A172 (cell line): ENCODE measurements around the gene SLCO3A1. TPM values are rescaled to one million over a fixed set of nuclear protein-coding genes. Genes with fewer than 3 reads are reported as not detected.
"Not testable (repeated sequence)": the region's sequence is repeated elsewhere in the genome, so short reads cannot be mapped to it uniquely, and the experiment has no call there.

Experiments used
- DNase-seq: peaks from one replicate; pipeline ENCODE4 v3.0.0-alpha.2; 2015; ENCODE audit warnings: low spot score
- total RNA-seq: library from RNA; depleted of rRNA; stranded (reverse); fragments of >200 nt; shearing (Covaris generic); gene quantifications from 2 replicates; pipeline ENCODE4 v1.2.3, GENCODE V29; 2014

Gene SLCO3A1
- total RNA-seq, 1 experiment from 2014 or later, result 4.0 TPM

DNA sequence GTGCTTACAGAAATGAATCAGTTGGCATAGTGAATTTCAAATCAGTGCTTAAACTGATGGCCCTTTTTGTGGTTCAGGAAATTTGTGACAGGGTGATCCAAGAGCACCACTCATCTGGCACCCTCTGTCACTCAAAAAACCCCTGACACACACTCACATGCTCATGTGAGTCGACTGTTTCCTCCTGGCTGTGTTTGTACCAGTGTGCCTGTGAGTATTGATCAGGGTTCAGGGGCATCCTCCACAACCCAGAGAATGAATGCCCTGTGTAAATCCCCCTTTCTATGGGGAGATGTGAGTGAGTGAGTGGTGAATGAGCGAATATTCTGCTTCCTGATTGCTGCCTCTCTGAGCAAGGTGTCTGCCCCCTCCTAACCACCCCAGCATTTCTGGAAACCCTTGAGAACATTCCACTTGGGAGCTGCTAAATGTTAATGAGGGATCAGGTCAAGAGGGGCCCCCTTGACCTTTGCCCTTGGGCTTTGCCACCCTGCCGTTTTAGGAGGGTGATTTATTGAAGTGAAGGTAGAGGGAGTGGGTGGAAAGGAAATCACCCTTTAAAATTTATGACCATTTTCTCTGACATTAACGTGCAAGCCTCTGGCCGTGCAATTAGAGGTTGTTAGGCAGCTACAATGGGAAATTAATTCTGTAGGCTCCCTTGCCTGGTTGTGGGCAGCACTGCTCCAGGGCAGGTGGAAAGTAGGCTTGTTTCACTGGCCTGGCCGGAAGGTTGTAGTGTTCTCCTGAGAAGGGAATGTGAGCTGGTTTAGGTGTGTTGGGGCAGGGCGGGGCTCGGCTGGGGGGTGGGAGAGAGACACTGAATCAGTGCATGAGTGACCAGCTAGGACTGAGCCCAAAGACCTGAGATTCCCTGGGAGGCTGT, 87.2 kb downstream of the SLCO3A1 start:
- no peak for DNase-seq

DNA sequence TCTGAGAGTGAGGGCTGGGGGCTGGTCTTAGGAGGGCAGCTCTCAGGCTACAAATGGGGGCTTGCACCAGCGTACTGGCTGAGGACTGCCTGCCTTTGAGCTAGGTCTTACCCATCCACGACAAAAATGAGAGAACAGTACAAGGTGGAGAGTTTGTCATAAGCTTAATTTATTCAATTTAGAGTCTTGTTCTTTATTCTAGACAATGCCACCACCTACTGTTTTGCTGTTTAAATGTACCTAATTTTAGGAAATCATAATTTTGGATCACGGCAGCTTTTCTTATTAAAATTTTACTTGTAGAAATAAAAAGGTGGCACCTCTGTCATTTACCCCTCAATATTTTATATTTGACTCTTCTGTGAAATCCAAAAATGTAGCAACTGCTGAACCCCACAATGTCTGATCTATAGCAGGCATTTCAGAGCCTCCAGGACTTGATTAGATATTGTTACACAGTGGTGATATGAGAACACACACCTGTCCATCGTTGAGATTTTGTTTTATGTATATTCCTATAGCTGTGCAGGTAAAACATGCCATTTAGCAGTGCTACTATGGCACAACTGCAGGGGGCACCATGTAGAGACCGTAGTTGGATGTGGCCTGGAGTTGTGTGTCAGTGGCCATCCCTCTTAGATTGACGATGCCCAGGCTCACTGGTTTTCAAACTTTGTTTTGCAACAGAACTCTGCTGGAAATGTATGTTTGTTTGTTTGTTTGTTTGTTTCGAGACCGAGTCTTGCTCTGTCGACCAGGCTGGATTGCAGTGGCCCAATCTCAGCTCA, 88.6 kb downstream of the SLCO3A1 start:
- DNase-seq, result no peak

DNA sequence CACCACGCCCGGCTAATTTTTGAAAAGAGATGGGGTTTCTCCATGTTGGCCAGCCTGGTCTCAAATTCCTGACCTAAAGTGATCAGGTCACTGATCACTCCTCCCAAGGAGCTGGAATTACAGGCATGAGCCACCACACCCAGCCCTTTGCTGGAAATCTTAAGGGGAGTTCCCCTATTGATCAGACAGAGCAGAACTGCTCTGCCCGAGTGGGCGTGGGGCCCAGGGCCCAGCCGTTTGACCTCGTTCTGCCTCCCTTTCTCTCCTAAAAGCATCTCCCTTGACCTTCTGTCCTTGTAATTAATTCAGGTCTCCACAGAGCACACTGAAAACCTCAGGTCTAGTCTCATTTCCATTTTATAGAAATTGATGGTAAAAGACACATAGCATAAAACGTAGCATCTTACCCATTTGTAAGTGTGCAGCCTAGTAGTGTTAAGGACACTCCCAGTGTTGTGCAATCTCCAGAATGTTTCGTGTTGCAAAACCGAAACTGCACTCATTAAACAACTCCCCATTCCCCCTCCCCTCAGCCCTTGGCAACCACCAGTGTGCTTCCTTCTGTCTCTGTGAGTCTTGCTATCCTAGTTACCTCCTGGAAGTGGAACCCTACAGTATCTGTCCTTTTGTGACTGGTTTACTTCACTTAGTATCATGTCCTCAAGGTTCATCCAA, 89.3 kb downstream of the SLCO3A1 start:
- peak; percentile 71 for DNase-seq

DNA sequence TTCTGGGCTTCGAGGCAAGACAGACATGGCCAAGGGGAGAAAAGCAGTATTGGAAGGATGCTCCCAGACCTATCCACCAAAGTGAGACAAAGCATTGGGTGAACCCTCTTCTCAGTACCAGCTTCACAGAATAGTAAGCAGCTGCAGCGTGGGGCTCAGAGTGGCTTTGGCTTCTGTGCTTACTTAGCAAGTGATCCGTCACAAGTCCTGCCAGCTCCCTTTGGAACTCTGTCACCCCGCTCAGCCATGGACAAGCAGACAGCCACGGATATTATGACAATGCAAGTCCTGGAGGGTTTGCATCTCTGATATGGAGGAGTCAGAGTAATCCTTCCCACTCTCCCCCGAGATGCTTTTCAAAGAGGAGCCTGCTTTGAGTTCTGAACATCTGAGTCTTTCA, 90.8 kb downstream of the SLCO3A1 start:
- no peak for DNase-seq

DNA sequence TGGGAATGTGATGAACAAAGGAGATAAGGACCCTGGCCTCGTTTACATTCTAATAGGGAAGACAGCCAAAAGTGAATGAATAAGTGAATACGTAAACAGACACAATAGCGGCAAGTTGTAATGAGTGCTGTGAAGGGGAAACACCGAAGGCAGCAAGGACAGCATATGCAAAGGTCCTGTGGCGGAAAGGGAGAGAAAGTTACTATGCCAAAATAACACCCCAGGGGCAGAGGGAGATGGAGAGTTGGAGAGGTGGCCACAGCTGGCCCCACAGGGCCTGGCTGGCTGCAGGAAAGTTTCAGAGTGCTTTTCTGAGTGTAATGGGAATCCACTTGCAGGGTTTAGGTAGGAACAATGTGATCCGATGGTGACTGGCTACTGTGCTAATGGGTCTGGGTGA, 91.9 kb downstream of the SLCO3A1 start:
- DNase-seq, result no peak

DNA sequence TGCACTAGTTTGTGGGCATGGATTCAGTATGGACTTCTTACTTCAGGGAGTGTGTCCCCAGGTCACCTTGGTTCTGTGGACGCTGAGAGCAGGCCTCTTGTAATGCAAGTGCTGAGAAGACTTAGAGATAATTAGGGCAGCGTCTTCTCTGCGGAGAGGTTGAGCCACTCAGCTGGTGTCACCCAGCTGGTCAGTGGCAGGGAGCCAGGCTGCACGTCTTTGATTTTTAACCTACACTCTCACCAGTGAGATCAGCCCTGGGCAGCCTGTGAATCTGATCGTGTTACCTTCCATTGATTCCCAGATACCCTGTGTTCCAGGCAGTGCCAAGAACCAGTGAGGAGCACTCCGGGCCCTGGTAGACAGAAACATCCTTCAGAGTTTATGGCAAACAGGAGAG, 92.6 kb downstream of the SLCO3A1 start:
- DNase-seq, result no peak

GRCh38 chr15:91946581-91947292, 93.2 kb downstream of the SLCO3A1 start:
- DNase-seq, result peak; percentile 55

DNA sequence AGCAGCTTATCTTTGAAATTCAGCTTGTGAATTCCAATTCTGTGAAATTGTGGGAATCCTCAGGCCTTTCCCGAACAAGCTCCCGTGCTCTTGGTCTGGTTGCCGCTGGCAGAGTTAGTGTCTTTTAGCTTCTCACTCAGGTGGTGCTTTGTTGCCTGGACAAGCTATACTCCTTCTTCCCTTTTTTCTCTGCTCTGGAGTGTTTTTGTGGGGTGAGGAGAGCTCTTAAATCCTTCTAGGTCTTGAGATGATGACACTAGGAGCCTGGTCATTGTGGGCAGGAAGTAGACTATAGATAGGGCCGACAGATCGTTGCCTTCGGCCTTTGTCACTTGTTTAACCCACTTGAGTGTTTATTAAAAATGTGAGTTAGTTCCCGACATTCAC, 93.8 kb downstream of the SLCO3A1 start:
- peak; percentile 40 for DNase-seq

DNA sequence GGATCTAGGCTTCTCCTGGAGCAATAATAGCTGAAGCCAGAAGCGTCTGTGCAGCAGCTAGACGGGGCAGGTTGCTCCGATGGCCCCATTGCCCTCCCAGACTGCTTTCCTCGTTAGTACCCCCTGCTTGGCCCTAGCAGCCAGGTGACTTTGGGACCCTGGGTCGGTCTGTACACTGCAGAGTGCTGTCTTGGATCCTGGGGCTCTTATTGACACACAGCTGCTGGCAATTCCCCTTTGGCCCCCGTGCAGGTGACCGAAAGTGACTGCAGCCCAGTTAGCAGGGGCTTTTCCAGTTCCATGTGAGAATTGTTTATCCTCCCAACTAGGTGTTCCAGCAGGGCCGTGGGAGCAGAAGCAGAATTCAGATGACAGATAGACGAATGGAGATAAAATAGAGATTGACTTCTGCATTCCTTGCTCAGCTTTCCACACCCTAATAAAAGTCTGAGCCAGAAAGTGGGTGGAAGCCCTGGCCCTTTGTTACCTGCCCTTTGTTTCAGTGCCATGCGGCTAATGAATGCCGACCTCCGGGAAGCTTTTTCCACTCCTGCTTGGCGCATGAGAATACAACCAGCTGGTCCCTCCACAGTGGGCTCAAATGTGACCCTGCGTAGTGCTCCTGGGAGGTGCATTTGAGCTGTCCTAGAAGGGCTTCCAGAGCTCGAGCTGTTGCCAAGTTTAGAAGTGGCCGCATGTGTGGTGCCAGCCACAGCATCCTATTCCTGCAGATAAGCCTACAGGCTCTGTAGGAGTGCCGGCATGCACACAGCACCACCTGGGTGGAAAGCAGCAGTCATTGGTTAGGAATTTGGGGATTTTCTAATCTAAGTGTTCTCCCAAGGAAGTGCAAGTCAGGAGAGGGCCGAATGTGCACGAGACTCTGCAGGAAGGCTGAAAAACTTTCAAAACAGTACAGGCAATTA, 94.4 kb downstream of the SLCO3A1 start:
- peak; percentile 93 for DNase-seq

GRCh38 chr15:91949361-91949760, 95.9 kb downstream of the SLCO3A1 start:
- DNase-seq, result no peak

GRCh38 chr15:91950054-91950453, 96.5 kb downstream of the SLCO3A1 start:
- no peak for DNase-seq

- no peak for DNase-seq
Measured at GRCh38 chr15:91950631-91951329, 97.3 kb downstream of the SLCO3A1 start.

DNA sequence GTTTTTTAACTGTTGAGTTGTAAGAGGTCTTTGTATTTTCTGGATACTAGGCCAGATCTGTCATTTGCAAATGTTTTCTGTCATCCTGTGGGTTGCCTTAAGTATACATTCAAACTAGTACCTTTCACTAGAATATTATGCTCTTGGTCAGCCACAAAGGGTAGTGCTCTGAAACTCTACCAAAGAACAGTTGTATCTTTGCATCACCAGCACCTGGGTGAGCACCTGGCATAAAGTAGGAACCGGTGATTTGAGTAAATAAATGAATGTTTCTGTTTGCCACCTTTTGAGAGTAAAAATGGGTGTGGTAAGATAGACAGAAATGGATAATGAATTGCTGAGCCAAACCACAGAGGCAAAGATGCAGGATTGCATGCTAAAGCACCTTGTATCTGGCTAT, 98.7 kb downstream of the SLCO3A1 start:
- no peak for DNase-seq

DNA sequence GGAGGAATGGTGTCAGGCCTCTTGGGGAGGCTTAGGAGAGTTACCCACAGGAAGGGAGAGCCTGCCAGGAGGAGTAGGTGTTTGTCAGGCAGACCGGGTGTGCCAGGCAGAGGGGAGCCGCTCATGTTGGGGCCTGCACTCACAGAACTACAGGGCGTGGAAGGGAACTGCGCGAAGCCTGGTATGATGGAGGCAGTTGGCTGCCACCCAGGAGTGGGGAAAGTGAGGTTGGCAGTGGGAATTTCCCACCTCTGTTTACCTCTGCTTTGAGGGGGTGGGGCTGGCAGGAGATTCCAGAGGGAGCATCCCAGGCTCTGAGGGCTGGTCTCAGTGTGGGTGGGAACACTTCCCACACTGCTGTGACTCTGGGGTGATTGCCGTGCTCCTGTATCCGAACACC, 99.9 kb downstream of the SLCO3A1 start:
- no peak for DNase-seq

- no peak for DNase-seq
Measured at GRCh38 chr15:91954292-91954691, 100.8 kb downstream of the SLCO3A1 start.

DNA sequence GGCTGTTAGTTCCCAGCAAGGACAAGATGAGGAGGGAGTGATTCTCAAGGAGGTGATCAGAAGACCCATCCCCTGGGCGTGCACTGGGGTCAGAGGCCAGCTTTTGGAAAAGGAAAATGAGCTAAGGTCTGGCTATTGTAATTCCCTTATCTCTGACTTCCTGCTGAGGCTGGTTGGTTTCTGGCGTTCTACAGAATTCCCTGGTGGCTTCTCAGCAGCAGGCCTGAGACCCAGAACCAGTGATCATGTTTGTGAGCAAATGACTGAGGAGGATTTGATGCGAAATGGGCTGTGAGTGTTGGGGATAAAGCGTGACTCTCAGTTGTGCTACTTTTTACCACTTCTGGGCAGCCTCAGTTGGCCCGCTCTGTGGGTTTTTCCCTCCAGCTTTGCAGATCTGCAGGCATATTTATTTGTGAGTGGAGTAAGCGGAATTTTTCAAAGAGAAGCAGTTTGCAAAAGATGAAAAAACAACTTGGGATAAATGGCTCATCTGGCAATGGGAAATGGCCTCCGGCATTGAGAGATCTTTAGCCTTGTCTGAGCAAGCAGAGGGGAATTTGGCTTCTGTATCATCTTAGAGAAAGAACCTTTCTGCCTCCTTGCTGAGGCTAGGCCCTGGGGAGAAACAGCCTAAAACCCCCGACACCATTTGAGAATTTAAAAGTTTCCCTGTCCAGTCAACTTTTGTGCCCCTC, 102.7 kb downstream of the SLCO3A1 start:
- DNase-seq, result peak; percentile 39

DNA sequence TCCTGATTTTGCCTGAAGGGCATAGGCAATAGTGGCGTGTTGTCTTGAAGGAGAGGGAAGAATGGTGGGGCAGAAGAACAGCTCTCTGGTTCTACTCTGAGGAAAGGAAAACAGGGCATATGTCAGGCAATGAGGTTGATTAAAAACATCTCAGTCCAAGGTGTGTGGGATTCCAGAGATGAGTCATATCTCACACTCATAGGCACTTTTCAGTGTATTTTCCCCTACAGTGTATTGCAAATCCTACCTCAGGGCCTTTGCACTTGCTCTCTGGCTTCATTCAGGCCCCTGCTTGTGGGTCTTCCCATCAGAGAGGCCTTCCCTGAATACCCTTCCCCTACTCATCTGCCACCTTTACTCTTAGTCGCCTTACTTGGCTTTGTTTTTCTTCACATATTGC, 107.8 kb downstream of the SLCO3A1 start:
- DNase-seq, result no peak

- DNase-seq, result not testable (repeated sequence)
Measured at GRCh38 chr15:91963747-91964146, 110.2 kb downstream of the SLCO3A1 start.

GRCh38 chr15:91965501-91966193, 112.1 kb downstream of the SLCO3A1 start:
- DNase-seq, result peak; percentile 91
